GM21515 (cell line): ENCODE results near the gene HTR3D.
A peak's percentile ranks its signal among the peaks of the same experiment; 100 is the strongest.
"Not testable (repeated sequence)": the region's sequence is repeated elsewhere in the genome, so short reads cannot be mapped to it uniquely, and the experiment has no call there.

Experiments
- ATAC-seq: cut with Tn5 transposase; IDR thresholded peaks from one replicate; pipeline ENCODE4 v1.9.1; 2021; ENCODE audit not compliant: unreplicated experiment

HTR3D gene, protein sequence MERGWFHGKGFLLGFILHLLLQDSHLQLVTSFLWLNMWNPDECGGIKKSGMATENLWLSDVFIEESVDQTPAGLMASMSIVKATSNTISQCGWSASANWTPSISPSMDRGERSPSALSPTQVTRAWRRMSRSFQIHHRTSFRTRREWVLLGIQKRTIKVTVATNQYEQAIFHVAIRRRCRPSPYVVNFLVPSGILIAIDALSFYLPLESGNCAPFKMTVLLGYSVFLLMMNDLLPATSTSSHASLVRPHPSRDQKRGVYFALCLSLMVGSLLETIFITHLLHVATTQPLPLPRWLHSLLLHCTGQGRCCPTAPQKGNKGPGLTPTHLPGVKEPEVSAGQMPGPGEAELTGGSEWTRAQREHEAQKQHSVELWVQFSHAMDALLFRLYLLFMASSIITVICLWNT

GRCh38 chr3:184031187-184031792 is at the start of gene HTR3D:
Gene HTR3D, plus strand, starts transcription at chr3:184031742. Its CDS starts 0 bp downstream, at chr3:184031742.
- ATAC-seq = no peak

DNA sequence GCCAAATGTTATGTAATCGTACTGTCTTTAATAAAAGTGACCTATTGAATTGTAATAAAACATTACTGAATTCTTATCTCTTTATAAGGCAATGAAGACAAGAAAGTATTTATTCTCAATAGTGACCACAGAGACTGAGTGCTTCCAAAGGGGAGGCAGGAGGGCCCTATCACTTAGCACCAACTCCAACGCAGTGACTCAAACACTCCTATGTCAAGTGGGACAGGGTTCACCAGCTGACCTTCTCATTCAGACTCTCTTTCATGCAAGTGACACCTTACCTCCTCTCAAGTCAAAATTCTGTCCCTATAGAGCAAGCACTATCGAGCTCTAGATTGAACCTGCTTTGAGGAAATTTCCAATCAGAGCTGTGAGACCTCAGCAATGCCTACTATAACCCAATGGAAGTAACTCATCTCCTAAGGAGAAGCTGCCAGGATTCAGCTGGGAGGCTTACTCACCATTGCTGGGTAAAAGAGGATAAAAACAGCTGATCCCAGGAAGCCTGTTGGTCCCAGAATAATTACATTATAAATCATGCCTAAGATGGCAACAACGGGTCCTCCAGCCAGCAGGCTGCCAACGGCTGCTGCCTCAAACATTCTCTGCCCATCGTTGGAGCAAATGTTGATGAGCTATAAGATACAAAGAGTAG is 49.4 kb upstream of the HTR3D start:
- no peak for ATAC-seq

DNA sequence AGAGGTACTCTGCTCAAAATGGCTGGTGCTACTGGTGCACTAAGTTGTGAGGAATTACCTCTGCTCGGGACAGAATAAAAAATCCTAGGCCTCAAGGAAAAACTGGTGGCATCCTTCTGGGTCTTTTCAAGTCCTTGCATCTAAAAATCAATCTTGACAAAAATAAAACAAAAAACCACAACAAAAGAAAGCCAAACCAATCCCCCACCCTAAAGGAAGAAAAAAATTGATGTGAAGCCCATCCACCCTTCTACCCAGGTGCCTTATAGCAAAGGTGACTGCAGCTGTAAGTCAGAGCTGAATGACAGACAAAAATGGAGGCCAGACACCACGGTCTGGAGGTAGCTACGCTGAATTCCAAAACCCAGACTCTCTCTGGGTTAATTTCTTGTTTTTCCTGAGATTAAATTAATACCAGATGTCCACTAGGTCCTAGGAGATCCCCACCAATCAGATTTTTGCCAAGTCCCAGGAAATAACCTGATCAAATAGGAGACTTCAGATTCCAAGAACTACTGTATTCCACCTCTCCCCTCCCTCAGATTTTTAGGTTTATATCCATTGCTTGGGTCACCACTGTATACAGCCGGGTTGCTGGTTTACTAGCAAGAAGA is 47.3 kb upstream of the HTR3D start:
- ATAC-seq = no peak

DNA sequence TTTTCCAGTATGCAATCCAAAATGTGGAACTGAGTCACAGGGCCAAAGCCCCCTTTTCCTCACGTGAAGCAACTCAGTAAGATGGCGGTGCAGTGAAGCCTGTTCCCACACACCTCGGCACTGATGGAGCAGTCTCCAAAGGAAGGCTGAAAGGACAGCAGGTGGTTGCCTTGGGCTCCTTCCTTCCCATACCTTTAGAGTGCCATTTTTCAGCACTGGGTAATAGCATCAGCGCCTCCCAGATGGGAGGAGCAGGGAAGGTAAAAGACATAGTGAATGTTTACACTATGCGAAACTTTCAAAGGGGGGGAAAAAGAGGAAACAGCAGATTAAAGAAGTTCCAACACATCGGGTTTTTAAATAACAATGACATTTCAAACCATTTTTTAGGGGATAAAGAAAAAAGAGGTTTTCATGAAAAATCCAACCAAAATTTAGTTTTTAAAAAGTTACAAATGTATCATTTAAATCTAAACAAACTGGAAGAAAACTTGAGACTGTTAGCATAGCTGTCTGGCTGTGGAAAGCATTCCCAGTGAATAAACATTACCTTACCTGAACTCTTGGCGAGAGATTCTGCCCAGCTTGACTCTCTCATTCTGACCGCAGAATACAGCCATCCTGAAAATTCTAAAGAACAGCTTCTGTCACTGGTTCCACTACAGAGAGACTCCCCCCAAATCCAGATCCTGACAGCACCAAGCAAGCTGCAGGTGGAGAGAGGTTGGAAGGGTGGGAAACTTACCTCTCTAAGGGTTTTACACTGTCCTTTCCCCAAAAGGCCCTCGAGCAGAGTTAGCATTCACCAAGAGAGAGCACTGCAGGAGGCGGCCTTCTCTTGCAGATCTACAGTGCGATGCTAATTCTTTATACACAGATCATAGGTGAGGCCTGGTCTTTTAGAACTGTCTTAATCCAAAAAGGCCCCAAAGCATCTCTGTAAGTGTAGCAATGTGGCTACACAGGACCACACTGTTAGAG is 46.5 kb upstream of the HTR3D start:
- ATAC-seq = no peak

GRCh38 chr3:183987000-183987600 is 44.4 kb upstream of the HTR3D start:
- no peak for ATAC-seq

GRCh38 chr3:183988216-183988790 is 43.2 kb upstream of the HTR3D start:
- no peak for ATAC-seq

DNA sequence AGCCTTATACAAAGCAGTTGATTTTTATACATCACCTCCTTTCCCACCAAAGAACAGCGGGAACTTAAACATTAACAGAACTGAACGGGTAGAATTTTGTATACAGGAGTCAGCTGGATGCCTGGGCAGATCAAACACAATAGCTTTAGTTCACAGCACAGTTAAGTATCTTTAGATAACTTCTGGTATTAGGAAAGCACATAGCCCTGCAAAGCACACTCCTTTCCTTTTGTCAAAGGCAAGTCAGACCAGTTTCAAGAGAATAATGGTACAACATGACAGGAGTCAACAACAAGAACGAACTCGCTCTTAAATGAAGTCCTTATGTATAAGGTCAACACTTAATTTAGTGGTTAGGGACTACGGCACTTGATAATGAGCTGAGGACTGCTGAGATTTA is 40.1 kb upstream of the HTR3D start:
- ATAC-seq = no peak

GRCh38 chr3:184001761-184002160 is 29.8 kb upstream of the HTR3D start:
- no peak for ATAC-seq

- no peak for ATAC-seq
These were observed 29.1 kb upstream of the HTR3D start for GRCh38 chr3:184002469-184002868.

GRCh38 chr3:184003187-184003967 is 28.2 kb upstream of the HTR3D start:
- no peak for ATAC-seq

DNA sequence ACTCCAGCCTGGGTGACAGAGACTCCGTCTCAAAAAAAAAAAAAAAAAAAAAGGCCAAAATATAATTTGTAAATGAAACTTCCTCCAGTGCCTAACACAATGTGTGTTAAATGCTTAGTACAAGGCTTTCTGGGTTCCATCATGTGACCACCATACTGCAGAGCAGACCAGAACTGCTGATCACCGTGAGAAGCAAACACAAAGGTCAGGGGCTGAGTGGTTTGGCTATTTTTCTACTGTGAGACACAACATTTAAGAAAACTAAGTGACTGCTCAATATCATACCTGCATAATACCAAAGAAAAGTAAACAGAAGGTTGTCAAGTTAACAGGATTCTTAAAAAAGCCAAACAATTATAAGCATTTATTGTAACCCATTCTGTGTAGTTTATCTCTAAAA is 27.1 kb upstream of the HTR3D start:
- ATAC-seq = no peak

GRCh38 chr3:184005941-184006507 is 25.5 kb upstream of the HTR3D start:
- ATAC-seq = peak; percentile 77

DNA sequence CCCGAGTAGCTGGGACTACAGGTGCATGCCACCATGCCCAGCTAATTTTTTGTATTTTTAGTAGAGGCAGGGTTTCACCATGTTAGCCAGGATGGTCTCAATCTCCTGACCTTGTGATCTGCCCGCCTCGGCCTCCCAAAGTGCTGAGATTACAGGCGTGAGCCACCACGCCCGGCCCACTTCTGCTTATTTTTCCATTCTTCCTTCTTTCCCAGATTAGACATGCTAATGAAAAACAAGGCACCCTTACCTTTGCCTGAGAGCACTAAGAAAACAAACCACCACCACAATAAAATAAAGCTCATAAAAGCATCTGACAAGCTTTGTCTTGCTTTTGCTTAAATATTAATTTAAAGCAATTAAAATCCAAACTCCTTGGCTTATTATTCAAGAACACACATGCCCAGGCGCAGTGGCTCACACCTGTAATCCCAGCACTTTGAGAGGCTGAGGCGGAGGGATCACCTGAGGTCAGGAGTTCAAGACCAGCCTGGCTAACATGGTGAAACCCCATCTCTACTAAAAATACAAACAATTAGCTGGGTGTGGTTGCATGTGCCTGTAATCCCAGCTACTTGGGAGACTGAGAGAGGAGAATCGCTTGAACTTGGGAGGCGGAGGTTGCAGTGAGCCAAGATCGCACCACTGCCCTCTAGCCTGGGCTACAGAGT is 24.3 kb upstream of the HTR3D start:
- not testable (repeated sequence) for ATAC-seq

DNA sequence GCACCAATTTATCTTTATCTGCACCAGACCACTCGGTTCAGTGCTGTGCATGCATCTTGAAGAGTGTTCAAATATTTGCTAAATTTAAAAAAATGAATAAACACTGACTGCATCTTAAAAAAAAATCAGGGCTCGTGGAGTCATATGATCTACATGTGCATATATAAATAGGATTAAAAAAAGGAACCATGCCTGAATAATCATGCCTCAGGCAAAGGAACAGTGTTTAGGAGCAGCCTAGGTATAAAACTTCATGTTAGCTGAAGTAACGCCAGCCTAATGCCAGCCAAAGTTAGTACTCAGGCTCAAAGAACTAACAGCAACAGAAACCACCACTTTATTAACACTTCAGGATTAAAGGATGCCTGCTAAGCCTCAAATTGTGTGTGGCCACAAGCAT is 23.4 kb upstream of the HTR3D start:
- ATAC-seq = no peak

- no peak for ATAC-seq
These were observed 20.2 kb upstream of the HTR3D start for GRCh38 chr3:184011230-184011876.

DNA sequence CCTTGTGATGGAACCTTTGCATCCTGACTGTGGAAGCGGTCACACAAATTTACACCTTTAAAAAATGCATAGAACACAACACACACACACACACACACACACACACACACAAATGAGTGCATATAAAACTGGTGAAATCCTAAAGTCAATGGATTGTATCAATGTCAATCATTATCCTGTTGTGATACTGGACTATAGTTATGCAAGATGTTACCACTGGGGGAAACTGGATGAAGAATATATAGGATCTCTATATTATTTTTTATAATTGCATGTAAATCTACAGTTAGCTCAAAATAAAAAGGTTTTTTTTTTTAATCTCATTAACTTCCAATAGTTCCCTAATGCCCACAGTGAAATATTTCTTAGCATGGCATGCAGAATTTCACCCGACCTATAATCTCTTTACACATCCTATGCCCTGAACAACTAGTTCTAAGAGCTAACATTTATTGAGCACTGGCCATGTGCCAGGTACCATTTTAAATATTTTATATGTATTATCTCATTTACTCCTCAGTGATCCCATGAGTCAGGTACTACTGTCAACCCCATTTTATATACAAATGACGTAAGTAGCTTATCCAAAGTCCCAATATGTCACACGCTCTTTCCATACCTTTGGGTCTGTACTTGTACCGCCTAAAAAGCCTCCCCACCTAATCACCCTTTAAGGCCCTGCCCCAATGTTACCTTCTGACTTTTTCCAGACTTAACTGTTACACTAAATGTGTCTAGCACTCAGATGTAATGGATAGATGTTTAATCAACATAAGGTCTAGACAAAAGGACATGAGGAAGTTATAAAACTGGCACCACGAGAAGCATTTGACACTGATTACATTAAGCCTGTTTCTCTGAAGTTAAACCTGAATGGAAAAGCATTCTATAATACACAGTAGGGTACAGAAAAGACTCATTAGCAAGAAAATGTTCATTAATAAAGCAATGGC is 19.3 kb upstream of the HTR3D start:
- ATAC-seq = no peak
